Suprapubic skin (tissue), 4 donors: ENCODE measurements around the gene NUP62. TPM values are rescaled to one million over a fixed set of nuclear protein-coding genes. Genes with fewer than 3 reads are reported as not detected.
"Not testable (repeated sequence)": the region's sequence is repeated elsewhere in the genome, so short reads cannot be mapped to it uniquely, and the experiment has no call there.

Experiments used
- DNase-seq, 2 donors: peaks; one replicate each; pipeline ENCODE4 v3.0.0-alpha.2; 2019; ENCODE audit warnings: low spot score in 2 of 2
- H3K27ac ChIP-seq: fragments of 200-600 bp; sonication (generic); one replicate; pipeline ENCODE4 v1.5.1; 2019
- H3K27me3 ChIP-seq: fragments of 200-600 bp; sonication (generic); one replicate; pipeline ENCODE4 v1.5.1; 2019
- H3K36me3 ChIP-seq: fragments of 200-600 bp; sonication (generic); one replicate; pipeline ENCODE4 v1.5.1; 2019
- H3K4me1 ChIP-seq: fragments of 200-600 bp; sonication (generic); one replicate; pipeline ENCODE4 v1.5.1; 2019
- H3K4me3 ChIP-seq: fragments of 200-600 bp; sonication (generic); one replicate; pipeline ENCODE4 v1.5.1; 2019; ENCODE audit warnings: mild to moderate bottlenecking
- H3K9me3 ChIP-seq: fragments of 200-600 bp; sonication (generic); one replicate; pipeline ENCODE4 v1.5.1; 2019
- EP300 ChIP-seq: sonication (generic); formaldehyde crosslinking; IDR thresholded peaks from one replicate; pipeline ENCODE4 v1.6.1; 2017; ENCODE audit warnings: antibody characterized with exemption
- POLR2A ChIP-seq, 2 donors: fragments of 450-650 bp; IDR thresholded peaks; one replicate each; pipeline ENCODE4 v1.6.1; 2017; ENCODE audit warnings: antibody characterized with exemption in 2 of 2, mild to moderate bottlenecking in 2 of 2, moderate library complexity in 2 of 2
- POLR2AphosphoS5 ChIP-seq, 3 donors: sonication (generic); formaldehyde crosslinking; IDR thresholded peaks; one replicate each; pipeline ENCODE4 v1.6.1; 2017; ENCODE audit warnings: antibody characterized with exemption in 3 of 3
- WGBS: methylation state at CpG from one replicate; pipeline ENCODE4 v1.1.5; 2018; 5-methylcytosine and 5-hydroxymethylcytosine counted together
- total RNA-seq, 4 donors: library from RNA; depleted of rRNA; stranded (reverse); fragments of >200 nt; gene quantifications; one replicate each; pipeline ENCODE4 v1.1.0, GENCODE V29; 2016
- TF ChIP-seq, protein P1 (sequence below), 2 donors: fragments of 200-600 bp in 1 of 2; fragments of 450-650 bp in 1 of 2; sonication (generic) in 1 of 2; IDR thresholded peaks; one replicate each; pipeline ENCODE4 v1.5.1; 2016 to 2019; ENCODE audit warnings: antibody characterized with exemption in 2 of 2, mild to moderate bottlenecking in 1 of 2, moderate library complexity in 1 of 2

NUP62 gene
- total RNA-seq, 4 donors from 2014 or later, result 40.3 to 46.2 (median 44.6) TPM

DNA sequence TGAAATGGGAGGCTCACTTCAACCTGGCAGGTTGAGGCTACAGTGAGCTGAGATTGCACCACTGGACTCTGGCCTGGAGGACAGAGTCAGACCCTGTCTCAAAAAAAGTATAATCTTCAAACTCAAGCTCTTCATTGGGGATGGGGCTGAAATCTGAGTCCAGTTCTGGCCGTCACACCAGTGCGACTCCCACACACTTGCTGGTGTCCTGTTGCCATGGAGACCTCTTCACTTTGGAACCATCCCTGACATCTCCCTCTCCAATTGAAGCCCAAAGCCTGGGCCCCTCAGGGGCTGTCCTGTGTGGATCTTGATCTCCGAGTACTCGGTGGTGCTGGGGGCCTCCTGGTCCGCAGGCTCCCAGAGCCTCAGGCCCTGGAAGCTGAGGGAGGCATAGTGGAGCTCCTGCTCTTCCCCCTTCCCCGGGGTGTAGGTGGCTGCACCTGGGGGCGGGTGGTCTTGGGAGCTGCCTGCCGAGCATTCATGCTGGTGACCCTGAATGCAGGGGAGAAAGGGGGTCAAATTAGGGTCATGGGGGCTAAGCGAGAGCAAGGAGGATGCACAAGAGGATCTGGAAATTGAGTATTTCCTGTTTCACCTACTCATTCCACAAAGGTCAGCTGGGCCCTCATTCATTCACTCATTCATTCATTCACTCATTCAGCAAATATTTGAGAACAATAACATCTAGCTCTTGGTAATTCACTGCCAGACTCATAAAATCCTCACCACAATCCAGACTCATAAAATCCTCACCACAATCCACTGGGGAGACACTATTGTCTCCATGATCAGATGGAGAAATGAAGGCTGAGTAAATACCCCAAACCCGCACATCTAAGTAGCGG lies 20.7 kb upstream of the NUP62 start:
- peaks cover 3% of the 10 kb centered on the region for H3K27me3 ChIP-seq
- H3K9me3 ChIP-seq, result no peaks in the 10 kb centered on the region
- peak in 1 of 2 donors; percentile 56 for DNase-seq
- peaks cover 17% of the 10 kb centered on the region for H3K4me1 ChIP-seq
- H3K27ac ChIP-seq, result no peak overlapping the region
- WGBS, result 76% methylated on average over 11 of the region's 11 CpGs
- no peaks in the 10 kb centered on the region for H3K36me3 ChIP-seq
- no peak overlapping the region for H3K4me3 ChIP-seq
- no peak for TF ChIP-seq EP300
- TF ChIP-seq POLR2A (IDR thresholded peaks at IDR 0.05), result no peak
- TF ChIP-seq, protein P1, sequence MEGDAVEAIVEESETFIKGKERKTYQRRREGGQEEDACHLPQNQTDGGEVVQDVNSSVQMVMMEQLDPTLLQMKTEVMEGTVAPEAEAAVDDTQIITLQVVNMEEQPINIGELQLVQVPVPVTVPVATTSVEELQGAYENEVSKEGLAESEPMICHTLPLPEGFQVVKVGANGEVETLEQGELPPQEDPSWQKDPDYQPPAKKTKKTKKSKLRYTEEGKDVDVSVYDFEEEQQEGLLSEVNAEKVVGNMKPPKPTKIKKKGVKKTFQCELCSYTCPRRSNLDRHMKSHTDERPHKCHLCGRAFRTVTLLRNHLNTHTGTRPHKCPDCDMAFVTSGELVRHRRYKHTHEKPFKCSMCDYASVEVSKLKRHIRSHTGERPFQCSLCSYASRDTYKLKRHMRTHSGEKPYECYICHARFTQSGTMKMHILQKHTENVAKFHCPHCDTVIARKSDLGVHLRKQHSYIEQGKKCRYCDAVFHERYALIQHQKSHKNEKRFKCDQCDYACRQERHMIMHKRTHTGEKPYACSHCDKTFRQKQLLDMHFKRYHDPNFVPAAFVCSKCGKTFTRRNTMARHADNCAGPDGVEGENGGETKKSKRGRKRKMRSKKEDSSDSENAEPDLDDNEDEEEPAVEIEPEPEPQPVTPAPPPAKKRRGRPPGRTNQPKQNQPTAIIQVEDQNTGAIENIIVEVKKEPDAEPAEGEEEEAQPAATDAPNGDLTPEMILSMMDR (IDR thresholded peaks at IDR 0.05), result no peak
- no peak for TF ChIP-seq POLR2AphosphoS5 (IDR thresholded peaks at IDR 0.05)

DNA sequence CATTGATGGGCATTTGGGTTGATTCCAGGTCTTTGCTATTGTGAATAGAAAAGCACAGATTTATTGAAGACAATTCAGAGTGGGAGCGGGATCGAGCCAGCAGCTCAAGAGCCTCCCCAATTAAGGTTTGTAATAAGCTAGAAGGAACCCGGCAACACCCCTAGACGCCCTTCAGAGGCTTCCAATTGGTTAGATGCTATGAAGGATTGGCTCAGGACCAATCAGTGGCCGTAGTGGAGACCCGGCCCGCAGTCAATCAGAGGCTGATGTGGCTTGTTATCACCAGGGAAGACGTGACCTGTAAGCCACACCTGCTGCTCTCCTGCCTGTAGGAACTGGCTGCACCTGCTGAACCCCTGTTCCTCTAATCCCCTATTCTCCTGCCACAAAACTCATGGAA lies 17.1 kb upstream of the NUP62 start:
- H3K9me3 ChIP-seq, result no peaks in the 10 kb centered on the region
- no peak overlapping the region for H3K27ac ChIP-seq
- WGBS, result 86% methylated on average over 7 of the region's 8 CpGs
- peaks cover 3% of the 10 kb centered on the region for H3K27me3 ChIP-seq
- no peaks in the 10 kb centered on the region for H3K4me1 ChIP-seq
- H3K36me3 ChIP-seq, result no peaks in the 10 kb centered on the region
- TF ChIP-seq EP300, result no peak
- TF ChIP-seq, protein P1 (IDR thresholded peaks at IDR 0.05), result no peak
- no peak for DNase-seq
- H3K4me3 ChIP-seq, result no peak overlapping the region

DNA sequence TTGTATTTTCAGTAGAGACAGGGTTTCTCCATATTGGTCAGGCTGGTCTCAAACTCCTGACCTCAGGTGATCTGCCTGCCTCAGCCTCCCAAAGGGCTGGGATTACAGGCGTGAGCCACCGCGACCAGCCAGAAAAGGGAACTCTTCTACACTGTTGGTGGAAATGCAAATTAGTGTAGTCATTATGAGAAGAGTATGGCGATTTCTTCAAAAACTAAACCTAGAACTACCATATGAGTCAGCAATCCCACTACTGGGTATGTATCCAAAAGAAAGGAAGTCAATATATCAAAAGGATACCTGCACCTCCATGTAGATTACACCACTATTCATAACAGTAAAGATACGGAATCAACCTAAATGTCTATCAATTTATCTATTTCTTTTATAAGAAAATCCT lies 15.3 kb upstream of the NUP62 start:
- H3K4me3 ChIP-seq, H3K9me3 ChIP-seq, H3K27ac ChIP-seq, H3K4me1 ChIP-seq, DNase-seq, H3K27me3 ChIP-seq, H3K36me3 ChIP-seq: not testable (repeated sequence)
- 88% methylated on average over 5 of the region's 5 CpGs for WGBS

DNA sequence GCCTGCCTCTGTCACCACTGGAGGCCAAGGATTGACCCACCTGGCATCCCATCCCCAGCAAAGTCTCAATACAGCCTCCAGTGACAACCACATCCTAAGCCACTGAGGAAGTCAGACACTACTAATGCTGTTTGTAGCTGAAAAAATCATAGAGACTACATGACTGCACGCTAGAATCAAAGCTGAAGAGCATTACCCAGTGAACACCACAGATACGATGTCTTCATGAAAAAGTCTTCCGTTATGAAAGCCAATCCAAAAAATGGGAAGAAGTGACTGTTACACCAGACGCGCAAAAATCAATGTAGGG lies 11.1 kb upstream of the NUP62 start:
- H3K4me1 ChIP-seq, result peaks cover 7% of the 10 kb centered on the region
- H3K9me3 ChIP-seq, result no peaks in the 10 kb centered on the region
- 86% methylated on average over 5 of the region's 5 CpGs for WGBS
- H3K27ac ChIP-seq, result no peak overlapping the region
- TF ChIP-seq, protein P1 (IDR thresholded peaks at IDR 0.05), result no peak
- TF ChIP-seq EP300 (no peak), POLR2AphosphoS5 (IDR thresholded peaks at IDR 0.05) (no peak), POLR2A (IDR thresholded peaks at IDR 0.05) (no peak)
- no peak for DNase-seq
- no peaks in the 10 kb centered on the region for H3K27me3 ChIP-seq
- H3K4me3 ChIP-seq, result no peak overlapping the region
- no peaks in the 10 kb centered on the region for H3K36me3 ChIP-seq

GRCh38 chr19:49939721-49940481 lies 10.6 kb upstream of the NUP62 start:
- H3K36me3 ChIP-seq, result no peaks in the 10 kb centered on the region
- WGBS, result 68% methylated on average over 6 of the region's 7 CpGs
- TF ChIP-seq POLR2A (IDR thresholded peaks at IDR 0.05) (no peak), POLR2AphosphoS5 (IDR thresholded peaks at IDR 0.05) (no peak), EP300 (no peak)
- TF ChIP-seq, protein P1 (IDR thresholded peaks at IDR 0.05), result no peak
- no peak overlapping the region for H3K27ac ChIP-seq
- H3K9me3 ChIP-seq, result no peaks in the 10 kb centered on the region
- DNase-seq, result no peak
- no peaks in the 10 kb centered on the region for H3K27me3 ChIP-seq
- H3K4me3 ChIP-seq, result no peak overlapping the region
- H3K4me1 ChIP-seq, result peaks cover 7% of the 10 kb centered on the region
